CD4-positive, CD25-positive, alpha-beta regulatory T cell (primary cell): ENCODE results near the gene ACOT11. TPM values are rescaled to one million over a fixed set of nuclear protein-coding genes. Genes with fewer than 3 reads are reported as not detected.

ENCODE experiments used
- ATAC-seq, 2 donors: fragments of 150-1000 bp; cut with Tn5 transposase; one replicate each; pipeline ENCODE4 v1.10.0; 2021; ENCODE audit warnings: low read depth in 2 of 2, moderate number of reproducible peaks in 2 of 2, moderate library complexity in 1 of 2
- DNase-seq, 3 donors: peaks; one replicate each; pipeline versions ENCODE4 v3.0.0 to v3.0.0-alpha.2; 2012 to 2022; ENCODE audit warnings: mixed read lengths in 1 of 3
- H3K27ac ChIP-seq: one replicate; pipeline ENCODE4 v1.7.0; 2013; ENCODE audit warnings: mild to moderate bottlenecking, low read length; ENCODE audit not compliant: insufficient read depth, poor library complexity, severe bottlenecking
- H3K27me3 ChIP-seq: one replicate; pipeline ENCODE4 v1.7.0; 2013; ENCODE audit warnings: low read length; ENCODE audit not compliant: control insufficient read depth, insufficient read depth
- H3K36me3 ChIP-seq: one replicate; pipeline ENCODE4 v1.7.0; 2013; ENCODE audit warnings: mild to moderate bottlenecking, low read length, moderate library complexity; ENCODE audit not compliant: control insufficient read depth, insufficient read depth
- H3K4me1 ChIP-seq: 2 replicates; pipeline ENCODE4 v1.7.0; 2013; ENCODE audit warnings: mild to moderate bottlenecking, low read length; ENCODE audit not compliant: insufficient read depth, control insufficient read depth, poor library complexity, severe bottlenecking
- H3K4me3 ChIP-seq: one replicate; pipeline ENCODE4 v1.7.0; 2013; ENCODE audit warnings: low read depth, mild to moderate bottlenecking, low read length, moderate library complexity
- H3K9me3 ChIP-seq, 2 experiments: 1 replicate in 1 of 2; 2 replicates in 1 of 2; pipeline ENCODE4 v1.7.0; 2013; ENCODE audit warnings: low read length in 2 of 2, mild to moderate bottlenecking in 1 of 2, moderate library complexity in 1 of 2; ENCODE audit not compliant: control insufficient read depth in 2 of 2
- H3K27ac Mint-ChIP-seq, 3 donors: one replicate each; pipeline ENCODE4 v1.8.0; 2020 to 2022; ENCODE audit warnings: mild to moderate bottlenecking in 3 of 3, mixed read lengths in 3 of 3, moderate library complexity in 2 of 3
- H3K27me3 Mint-ChIP-seq: one replicate; pipeline ENCODE4 v1.8.0; 2022; ENCODE audit warnings: mild to moderate bottlenecking, mixed read lengths
- H3K36me3 Mint-ChIP-seq: one replicate; pipeline ENCODE4 v1.8.0; 2020; ENCODE audit warnings: mixed read lengths
- H3K4me1 Mint-ChIP-seq, 4 donors: one replicate each; pipeline ENCODE4 v1.8.0; 2020 to 2022; ENCODE audit warnings: mixed read lengths in 4 of 4, mild to moderate bottlenecking in 1 of 4
- H3K4me3 Mint-ChIP-seq, 4 donors: one replicate each; pipeline ENCODE4 v1.8.0; 2020 to 2022; ENCODE audit warnings: mild to moderate bottlenecking in 4 of 4, mixed read lengths in 4 of 4, moderate library complexity in 3 of 4
- H3K9me3 Mint-ChIP-seq, 7 donors: one replicate each; pipeline ENCODE4 v1.8.0; 2020 to 2022; ENCODE audit warnings: mixed read lengths in 7 of 7, mild to moderate bottlenecking in 3 of 7, moderate library complexity in 2 of 7
- polyA plus RNA-seq, 4 donors: library from polyadenylated mRNA; unstranded; fragments of 300-500 nt; fragmentation: Illumina TruSeq; gene quantifications; one replicate each; pipeline ENCODE4 v1.2.3, GENCODE V29; 2021
- total RNA-seq: library from RNA; stranded (reverse); gene quantifications from one replicate; pipeline ENCODE4 v1.2.3, GENCODE V29; 2022

Gene ACOT11
- total RNA-seq (0.15 TPM), polyA plus RNA-seq (under 1 TPM in 2 of 4 donors, not detected in 2; 0.15 to 0.36 TPM)

DNA sequence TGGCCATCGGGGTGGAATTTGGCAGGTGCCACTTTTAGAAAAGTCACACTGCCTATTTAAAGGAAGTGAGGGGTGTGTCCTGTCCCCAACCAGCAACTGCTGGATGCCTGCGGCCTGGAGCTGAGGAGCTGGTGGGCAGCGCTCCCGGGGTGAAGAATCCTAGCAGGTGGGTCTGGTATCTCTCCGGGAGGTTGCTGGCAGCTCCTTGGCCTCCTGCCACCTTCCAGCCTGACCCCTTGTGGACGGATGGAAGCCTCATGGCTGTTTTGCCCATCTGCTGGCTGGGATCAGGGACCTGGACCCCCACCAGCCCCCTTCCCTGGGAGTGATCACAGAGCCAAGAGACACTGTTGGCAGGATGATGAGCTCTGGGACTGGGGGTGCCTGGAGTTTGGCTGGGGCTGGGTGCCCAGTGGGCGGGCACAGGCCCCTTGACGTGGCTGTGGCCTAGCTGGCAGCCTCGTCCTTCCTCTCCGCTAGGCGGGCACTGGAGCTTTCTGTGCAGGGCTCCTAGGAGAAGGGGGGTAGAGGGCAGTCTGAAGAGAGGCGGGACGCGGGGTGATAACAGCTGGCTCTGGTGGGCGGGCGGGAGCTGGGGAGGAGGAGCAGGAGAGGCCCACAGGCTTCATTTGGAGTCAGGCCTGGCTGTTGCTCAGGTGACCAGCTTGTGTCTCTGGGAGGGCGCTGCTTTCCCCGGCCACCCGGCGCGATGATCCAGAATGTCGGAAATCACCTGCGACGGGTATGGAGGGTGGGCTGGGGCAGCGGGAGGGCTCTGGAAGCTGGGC, at the start of gene ACOT11:
Gene ACOT11, plus strand, starts transcription at position 628 of the 788 bp plus-strand sequence. Its CDS starts 82 bp downstream, at position 710.
- Mint-ChIP-seq H3K4me1 (peaks cover 0 to 11% (median 5%) of the 10 kb centered on the region in 4 donors), H3K27me3 (peaks cover 6% of the 10 kb centered on the region), H3K4me3 (no peak within 1 kb of the TSS), H3K36me3 (no peaks in the 10 kb centered on the region), H3K27ac (no peak within 1 kb of the TSS), H3K9me3 (no peaks in the 10 kb centered on the region)
- Histone ChIP-seq H3K9me3 (no peaks in the 10 kb centered on the region), H3K4me1 (peaks cover 1% of the 10 kb centered on the region), H3K36me3 (no peaks in the 10 kb centered on the region), H3K4me3 (no peak within 1 kb of the TSS), H3K27ac (no peak within 1 kb of the TSS), H3K27me3 (no peaks in the 10 kb centered on the region)
- ATAC-seq (no peak), DNase-seq (no peak)

DNA sequence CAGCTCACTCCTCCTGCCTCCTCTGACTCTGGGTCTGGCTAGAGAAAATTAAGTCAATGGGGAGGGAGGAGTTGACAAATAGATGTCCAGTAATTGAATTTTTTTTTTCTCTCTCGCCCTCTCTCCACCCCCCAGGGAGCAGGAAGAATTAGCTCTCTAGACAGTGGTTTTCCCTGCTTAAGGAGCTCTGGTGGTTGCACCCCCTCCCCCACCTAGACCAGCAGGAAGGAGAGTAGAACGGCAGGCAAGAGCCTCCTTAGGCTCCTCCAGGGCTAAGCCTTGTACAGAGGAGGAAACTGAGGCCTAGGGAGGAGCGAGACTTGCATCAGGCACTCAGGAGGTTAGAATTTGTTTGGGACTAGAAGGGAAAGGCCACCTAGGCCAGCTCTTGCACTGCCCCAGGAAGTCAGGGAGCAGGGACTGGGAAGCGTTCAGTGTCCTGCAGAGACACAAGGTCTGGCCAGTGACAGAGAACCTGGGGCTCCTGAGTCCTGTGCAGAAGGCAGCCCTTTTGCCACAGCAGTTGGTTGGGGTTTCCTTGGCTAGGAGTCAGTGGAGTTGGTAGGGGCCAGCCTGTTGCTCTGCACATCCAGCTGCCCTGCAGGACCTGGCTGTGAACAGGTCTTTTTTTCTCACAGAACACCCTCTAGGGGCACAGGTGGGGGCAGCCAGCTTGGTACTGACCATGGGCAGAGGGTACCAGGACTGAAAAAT, 49.5 kb upstream of the ACOT11 start:
- Histone ChIP-seq H3K4me3 (no peak overlapping the region), H3K36me3 (no peaks in the 10 kb centered on the region), H3K4me1 (peaks cover 13% of the 10 kb centered on the region), H3K9me3 (no peaks in the 10 kb centered on the region), H3K27ac (no peak overlapping the region), H3K27me3 (peaks cover 13% of the 10 kb centered on the region)
- Mint-ChIP-seq H3K36me3 (no peaks in the 10 kb centered on the region), H3K4me3 (peak overlapping the region; percentile 45 to 84 (median 68)), H3K27ac (no peak overlapping the region), H3K27me3 (peaks cover 75% of the 10 kb centered on the region), H3K4me1 (peaks cover 0 to 11% (median 4%) of the 10 kb centered on the region in 4 donors), H3K9me3 (peaks cover 0 to 1% (median 0%) of the 10 kb centered on the region in 7 donors)
- DNase-seq: no peak
- ATAC-seq: no peak

DNA sequence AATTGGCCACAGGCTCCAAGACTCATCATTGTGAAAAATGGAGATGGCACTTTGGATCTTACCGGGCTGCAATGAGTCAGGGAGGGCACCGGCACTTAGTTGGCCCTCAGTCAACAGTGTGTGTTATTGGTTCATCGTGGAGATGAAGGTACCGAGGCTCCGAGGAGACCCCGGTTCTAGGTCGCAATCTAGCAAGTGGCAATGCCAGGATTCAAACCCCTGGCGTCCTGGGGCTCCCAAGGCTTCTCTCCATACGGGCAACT, 49.0 kb upstream of the ACOT11 start:
- Histone ChIP-seq H3K9me3 (no peaks in the 10 kb centered on the region), H3K36me3 (no peaks in the 10 kb centered on the region), H3K27me3 (peaks cover 12% of the 10 kb centered on the region), H3K4me1 (peaks cover 13% of the 10 kb centered on the region), H3K4me3 (no peak overlapping the region), H3K27ac (no peak overlapping the region)
- Mint-ChIP-seq H3K27me3 (peaks cover 70% of the 10 kb centered on the region), H3K4me1 (peaks cover 0 to 11% (median 4%) of the 10 kb centered on the region in 4 donors), H3K27ac (peak overlapping the region in 1 of 3 donors; percentile 52), H3K9me3 (peaks cover 0 to 1% (median 0%) of the 10 kb centered on the region in 7 donors), H3K36me3 (no peaks in the 10 kb centered on the region), H3K4me3 (peak overlapping the region in 2 of 4 donors; percentile 74 to 84)
- peak in 1 of 2 donors; percentile 20 for ATAC-seq
- no peak for DNase-seq

DNA sequence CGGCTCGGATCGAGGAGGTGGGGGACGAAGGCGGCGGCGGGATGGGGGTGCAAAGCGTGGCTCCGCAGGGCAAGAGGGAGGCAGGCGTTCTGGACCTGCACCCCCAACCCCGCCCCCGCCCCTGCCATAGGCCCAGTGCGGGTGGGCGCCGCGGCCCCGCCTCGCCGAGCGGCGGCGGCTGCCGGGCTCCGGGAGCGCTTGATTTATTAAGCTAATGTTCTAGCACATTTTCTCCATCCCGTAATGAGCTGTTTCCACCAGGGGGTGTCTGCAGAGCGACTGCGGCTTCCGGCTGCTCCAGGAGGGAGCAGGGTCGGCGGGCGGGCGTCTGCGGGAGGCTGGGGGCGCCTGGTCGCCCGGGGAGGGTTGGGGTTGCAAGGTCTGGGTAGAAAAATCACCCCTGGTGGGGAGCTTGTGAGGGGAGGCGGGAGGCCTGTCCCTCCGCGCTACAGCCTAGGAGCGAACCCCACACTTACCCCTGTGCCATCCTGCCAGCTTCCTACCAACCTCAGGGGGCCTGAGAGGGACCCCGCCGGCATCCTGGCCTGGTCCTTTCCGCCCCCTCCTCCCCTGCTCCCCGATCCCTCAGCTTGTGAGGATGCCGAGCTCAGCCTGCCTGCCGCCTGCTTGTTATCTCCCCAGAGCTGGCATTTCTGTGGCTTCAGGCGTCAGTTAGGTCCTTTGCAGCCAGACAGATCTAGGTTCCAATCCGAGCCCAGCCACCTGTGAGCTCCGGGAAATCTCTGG, 48.5 kb upstream of the ACOT11 start:
- Histone ChIP-seq H3K27ac (no peak overlapping the region), H3K4me1 (peaks cover 13% of the 10 kb centered on the region), H3K27me3 (peaks cover 12% of the 10 kb centered on the region), H3K36me3 (no peaks in the 10 kb centered on the region), H3K4me3 (no peak overlapping the region), H3K9me3 (no peaks in the 10 kb centered on the region)
- peak in 1 of 3 donors; percentile 56 for DNase-seq
- Mint-ChIP-seq H3K4me1 (peaks cover 0 to 11% (median 4%) of the 10 kb centered on the region in 4 donors), H3K27ac (peak overlapping the region in 1 of 3 donors; percentile 52), H3K9me3 (peaks cover 0 to 1% (median 0%) of the 10 kb centered on the region in 7 donors), H3K4me3 (peak overlapping the region in 3 of 4 donors; percentile 58 to 84 (median 74)), H3K27me3 (peaks cover 68% of the 10 kb centered on the region), H3K36me3 (no peaks in the 10 kb centered on the region)
- peak; percentile 57 to 70 for ATAC-seq

DNA sequence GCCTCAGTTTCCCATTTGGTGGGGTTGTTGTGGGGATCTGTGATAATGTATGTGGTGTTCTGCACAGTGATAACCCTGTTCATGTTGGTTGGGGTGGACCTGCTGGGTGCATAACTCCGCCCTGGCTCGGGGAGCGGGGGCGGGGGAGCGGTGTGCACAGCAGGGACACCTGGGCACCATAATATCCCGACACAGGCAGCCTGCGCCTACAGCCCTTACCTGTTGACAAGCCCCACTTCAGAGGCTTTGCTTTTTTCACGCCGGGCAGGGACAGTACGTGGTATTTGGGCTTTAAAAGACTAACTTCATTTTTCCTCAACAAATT, 48.0 kb upstream of the ACOT11 start:
- H3K9me3 Mint-ChIP-seq: peaks cover 0 to 1% (median 0%) of the 10 kb centered on the region in 7 donors
- peaks cover 13% of the 10 kb centered on the region for H3K4me1 ChIP-seq
- no peak overlapping the region for H3K4me3 ChIP-seq
- H3K36me3 Mint-ChIP-seq: no peaks in the 10 kb centered on the region
- H3K36me3 ChIP-seq: no peaks in the 10 kb centered on the region
- no peak overlapping the region for H3K27ac ChIP-seq
- H3K27me3 Mint-ChIP-seq: peaks cover 66% of the 10 kb centered on the region
- DNase-seq: no peak
- peak overlapping the region in 2 of 4 donors; percentile 57 to 58 for H3K4me3 Mint-ChIP-seq
- H3K4me1 Mint-ChIP-seq: peaks cover 0 to 11% (median 4%) of the 10 kb centered on the region in 4 donors
- H3K9me3 ChIP-seq: no peaks in the 10 kb centered on the region
- H3K27ac Mint-ChIP-seq: no peak overlapping the region
- peaks cover 12% of the 10 kb centered on the region for H3K27me3 ChIP-seq
- ATAC-seq: no peak

DNA sequence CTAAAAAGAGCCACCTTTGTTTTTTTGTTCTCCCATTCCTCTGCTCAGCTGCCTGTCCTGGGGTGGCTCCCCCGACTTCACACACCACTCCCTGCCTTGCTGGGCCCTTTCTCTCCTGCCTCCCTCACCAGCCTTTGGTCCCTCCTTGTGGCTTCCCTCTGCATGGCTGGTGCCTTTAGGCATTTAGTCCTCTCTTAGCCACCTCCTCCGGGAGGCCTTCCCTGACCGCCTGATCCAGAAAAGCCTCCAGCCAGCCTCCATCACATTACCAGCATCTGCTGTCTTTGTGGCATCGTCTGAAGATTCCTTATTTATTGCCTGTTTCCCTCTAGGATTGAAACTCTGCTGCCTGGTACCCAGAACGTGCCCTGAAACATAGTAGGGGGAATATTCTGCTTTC, 46.2 kb upstream of the ACOT11 start:
- ATAC-seq (no peak), DNase-seq (no peak)
- Mint-ChIP-seq H3K9me3 (peaks cover 0 to 1% (median 0%) of the 10 kb centered on the region in 7 donors), H3K36me3 (no peaks in the 10 kb centered on the region), H3K4me3 (no peak overlapping the region), H3K4me1 (peaks cover 0 to 11% (median 3%) of the 10 kb centered on the region in 4 donors), H3K27me3 (peaks cover 54% of the 10 kb centered on the region), H3K27ac (no peak overlapping the region)
- Histone ChIP-seq H3K27ac (no peak overlapping the region), H3K27me3 (peaks cover 12% of the 10 kb centered on the region), H3K36me3 (no peaks in the 10 kb centered on the region), H3K9me3 (no peaks in the 10 kb centered on the region), H3K4me1 (peaks cover 13% of the 10 kb centered on the region), H3K4me3 (no peak overlapping the region)

DNA sequence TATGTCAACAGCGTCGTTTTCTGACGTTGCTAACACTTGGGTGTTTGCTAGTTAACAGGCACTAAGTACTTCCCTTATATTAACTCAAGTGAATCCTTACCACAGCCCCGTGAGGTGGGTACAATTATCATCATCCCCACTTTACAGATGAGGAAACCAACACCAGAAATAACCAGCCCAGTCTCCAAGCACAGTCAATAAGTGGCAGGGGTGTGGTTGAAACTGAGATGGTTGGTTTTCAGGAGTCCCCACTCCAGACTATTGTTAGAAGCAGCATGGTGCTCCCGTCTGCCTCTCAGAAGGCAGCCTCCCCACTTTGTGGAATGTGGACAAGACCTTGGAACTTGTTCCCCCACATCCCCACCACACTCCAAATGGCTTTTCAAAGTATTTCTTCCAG, 45.7 kb upstream of the ACOT11 start:
- no peak for DNase-seq
- no peaks in the 10 kb centered on the region for H3K36me3 Mint-ChIP-seq

More for the DNA sequence above, 45.7 kb upstream of the ACOT11 start:
- Mint-ChIP-seq H3K27ac (no peak overlapping the region), H3K4me3 (no peak overlapping the region), H3K9me3 (peaks cover 0 to 1% (median 0%) of the 10 kb centered on the region in 7 donors), H3K4me1 (peaks cover 0 to 11% (median 3%) of the 10 kb centered on the region in 4 donors), H3K27me3 (peaks cover 54% of the 10 kb centered on the region)
- no peaks in the 10 kb centered on the region for H3K36me3 ChIP-seq
- peaks cover 13% of the 10 kb centered on the region for H3K4me1 ChIP-seq
- ATAC-seq: no peak
- H3K27me3 ChIP-seq: peaks cover 12% of the 10 kb centered on the region
- H3K4me3 ChIP-seq: no peak overlapping the region
- H3K27ac ChIP-seq: no peak overlapping the region
- no peaks in the 10 kb centered on the region for H3K9me3 ChIP-seq
